Activated CD8-positive, alpha-beta memory T cell treated with anti-CD3 and anti-CD28 coated beads, Interleukin-2, amount 50 U/mL, for 24 hours (primary cell): ENCODE results near the gene SHANK2.

Source experiments
- DNase-seq: peaks from one replicate; pipeline ENCODE4 v3.0.0-alpha.2; 2020; ENCODE audit errors: extremely low read depth

Gene SHANK2

DNA sequence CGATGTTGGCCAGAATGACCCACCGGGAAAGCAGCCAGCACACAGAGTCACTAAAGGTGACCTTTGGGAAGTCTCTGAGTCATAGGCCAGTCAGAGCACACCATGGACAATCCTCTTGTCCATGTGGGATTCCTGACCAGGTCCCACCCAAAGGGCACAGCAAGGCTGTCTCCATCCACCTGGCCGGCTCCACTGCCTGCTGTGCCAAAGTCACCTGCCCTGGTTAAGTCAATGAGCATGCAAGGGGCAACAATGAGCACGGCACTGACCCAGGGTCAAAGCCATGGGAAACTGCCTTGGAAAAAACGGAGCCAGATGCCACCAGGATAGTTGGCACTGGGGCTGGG is 49.8 kb downstream of the SHANK2 start:
- no peak for DNase-seq
